ENCODE data around the gene CALHM3.
A peak's percentile ranks its signal among the peaks of the same experiment; 100 is the strongest.

Gene CALHM3

GRCh38 chr10:103474077-103474476 is 5.0 kb downstream of the CALHM3 start:
- DNase-seq: no peak

DNA sequence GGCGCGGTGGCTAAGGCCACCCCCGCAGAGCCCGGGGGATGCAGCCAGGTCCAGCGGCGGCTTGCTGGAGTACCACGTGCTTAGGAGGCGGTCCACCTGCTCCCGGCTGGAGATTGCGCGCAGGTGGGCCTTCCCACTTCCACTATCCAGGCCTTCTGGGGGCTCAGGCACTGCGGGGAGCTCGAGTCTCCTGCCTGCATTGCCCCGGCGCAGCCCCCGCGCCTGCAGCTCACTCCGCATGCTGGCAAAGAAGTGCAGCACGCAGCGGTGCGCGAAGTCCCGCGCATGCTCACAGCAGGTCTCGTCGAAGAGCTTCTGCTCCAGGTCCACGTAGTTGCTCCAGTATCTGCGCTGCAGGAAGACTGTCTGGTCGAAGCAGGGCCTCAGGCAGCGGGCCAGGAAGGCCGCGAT is 5.8 kb downstream of the CALHM3 start:
- no peak for DNase-seq

DNA sequence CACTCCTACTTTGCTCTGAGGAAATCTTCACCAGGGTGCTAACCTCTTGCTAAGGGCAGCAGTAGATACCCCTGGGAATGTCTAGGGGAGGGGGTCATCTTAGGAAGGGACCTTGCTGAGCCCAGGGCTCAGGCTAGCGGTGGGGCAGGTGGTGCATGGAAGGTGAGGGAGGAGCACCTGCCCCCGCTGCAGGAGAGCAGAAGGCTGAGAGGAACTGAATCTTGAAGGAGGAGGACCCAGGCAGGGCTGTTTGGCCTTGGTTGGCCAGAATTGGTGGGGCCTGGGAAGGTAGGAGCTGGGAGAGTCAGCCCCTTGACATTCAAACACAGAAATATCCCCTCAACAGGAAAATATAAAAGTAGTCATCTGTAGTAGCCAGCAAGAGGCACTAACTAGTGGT is 7.0 kb downstream of the CALHM3 start:
- no peak for DNase-seq

DNA sequence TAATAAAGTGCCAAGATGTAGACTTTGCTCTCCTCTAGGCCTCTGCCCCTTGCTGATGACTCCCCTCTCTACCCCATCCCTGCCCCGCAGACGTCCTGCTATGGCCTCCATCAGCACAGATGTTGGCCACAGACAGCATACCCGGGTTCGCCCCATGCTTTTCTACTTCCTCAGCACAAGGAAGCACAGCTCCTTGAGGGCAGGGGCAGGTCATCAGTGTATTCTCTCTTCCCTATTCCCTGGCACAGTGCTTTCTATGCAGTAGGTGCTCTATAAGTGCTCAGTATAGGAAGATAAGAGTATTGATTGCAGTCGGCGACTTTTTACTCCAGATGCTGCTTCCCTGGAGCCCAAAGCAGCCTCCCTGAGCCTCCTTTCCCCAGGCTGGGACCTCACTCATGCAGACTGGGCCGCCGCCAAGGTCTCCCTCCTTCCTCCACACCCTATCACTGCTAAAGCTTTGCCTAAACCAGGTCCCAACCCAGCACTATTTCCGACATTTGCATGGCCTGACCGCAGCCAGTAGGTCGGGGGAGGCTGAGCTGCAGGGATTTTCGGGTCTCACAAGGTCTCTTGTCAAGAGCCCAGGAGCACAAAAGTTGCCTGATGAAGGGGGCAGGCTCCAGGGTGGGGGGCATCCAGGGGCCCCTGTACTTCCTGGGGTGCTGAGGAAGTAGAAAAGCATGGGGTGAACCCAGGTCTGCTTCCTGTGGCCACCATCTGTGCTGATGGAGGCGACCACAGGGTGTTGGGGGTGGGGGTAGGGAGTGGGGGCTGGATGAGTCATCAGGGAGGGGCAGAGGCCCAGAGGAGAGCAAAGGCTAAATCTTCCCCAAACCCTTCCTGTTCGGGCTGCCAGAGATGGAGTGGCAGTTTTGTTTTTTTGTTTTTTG is 8.0 kb downstream of the CALHM3 start:
- DNase-seq: peak; percentile 27

GRCh38 chr10:103469201-103469600 is 9.8 kb downstream of the CALHM3 start:
- DNase-seq: no peak

DNA sequence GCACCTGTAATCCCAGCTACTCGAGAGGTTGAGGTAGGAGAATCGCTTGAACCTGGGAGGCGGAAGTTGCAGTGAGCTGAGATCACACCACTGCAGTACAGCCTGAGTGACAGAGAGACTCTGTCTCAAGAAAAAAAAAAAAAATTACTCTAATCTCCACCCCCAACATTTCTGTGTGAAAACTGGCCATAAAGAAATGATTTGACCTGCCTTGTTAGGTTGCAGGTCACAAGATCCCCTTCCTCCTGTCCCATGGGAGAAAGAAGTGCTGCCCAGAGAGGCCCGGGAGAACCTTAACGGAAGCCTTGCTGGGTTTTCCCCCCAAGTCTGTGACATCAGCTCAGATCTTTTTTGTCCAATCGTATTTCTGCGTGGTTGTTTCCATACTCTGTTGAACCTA is 11.6 kb downstream of the CALHM3 start:
- DNase-seq: no peak

DNA sequence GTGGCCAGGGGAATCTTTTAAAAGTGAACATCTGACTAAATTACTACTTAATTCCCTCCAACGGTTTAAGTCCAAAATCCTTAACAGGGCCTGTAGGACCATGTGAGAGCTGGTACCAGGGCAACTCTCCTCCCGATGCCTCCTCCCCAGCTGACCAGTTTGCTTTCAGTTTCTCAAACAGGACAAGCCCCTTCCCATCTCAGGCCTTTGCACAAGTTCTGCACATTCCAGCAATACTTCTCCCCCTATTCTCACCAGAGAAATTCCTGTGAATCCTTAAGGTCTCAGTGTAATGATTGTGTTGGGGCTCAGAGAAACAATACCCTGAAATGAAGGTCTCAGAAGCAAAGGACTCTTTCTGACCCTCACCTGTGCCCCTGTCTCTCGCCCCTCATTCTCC is 12.3 kb downstream of the CALHM3 start:
- DNase-seq: no peak

DNA sequence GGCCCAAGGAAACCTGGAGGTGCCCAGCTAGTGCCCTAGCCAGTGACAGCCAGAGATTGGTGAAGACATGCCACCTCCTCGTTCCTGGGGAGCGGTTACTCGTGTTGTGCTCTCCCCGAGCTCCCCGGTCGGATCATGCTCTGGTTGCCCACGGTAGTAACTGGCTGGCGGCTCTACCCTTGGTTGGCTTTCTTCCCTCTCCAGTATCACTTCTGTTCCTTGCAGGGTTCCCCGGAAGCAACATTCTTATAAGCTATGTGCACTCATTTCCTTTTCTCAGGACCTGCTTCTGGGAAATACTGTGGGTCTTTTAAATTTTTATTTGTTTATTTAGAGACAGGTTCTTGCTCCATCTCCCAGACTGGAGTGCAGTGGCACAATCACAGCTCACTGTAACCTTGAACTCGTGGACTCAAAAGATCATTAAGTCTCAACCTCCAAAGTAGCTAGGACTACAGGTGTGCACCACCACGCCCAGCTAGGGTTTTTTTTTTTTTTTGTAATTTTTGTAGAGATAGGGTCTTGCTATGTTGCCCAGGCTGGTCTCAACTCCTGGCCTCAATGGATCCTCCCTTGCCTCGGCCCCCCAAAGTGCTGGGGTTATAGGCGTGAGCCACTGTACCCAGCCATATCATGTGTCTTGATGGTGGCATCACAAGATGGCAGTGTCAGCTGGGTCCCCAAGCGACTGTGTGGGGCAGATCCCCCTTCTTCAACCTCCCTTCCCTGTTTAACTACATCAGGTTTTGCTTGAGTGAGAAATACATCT is 13.4 kb downstream of the CALHM3 start:
- DNase-seq: no peak

DNA sequence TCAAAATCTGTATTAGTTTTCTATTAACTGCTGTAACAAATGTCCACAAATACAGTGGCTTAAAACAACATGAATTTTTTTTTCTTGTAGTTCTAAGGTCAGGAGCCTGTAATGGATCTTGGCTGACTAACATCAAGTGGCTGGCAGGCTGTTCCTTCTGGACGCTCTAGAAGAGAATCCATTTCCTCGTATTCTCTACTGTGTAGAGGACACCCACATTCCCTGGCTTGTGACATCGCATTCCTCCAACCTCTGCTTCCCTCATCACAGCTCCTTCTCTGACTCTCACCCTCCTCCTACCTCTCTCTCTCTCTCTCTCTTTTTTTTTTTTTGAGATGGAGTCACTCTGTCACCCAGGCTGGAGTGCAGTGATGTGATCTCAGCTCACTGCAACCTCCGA is 15.5 kb downstream of the CALHM3 start:
- DNase-seq: no peak

GRCh38 chr10:103459615-103460014 is 19.4 kb downstream of the CALHM3 start:
- DNase-seq: no peak

GRCh38 chr10:103458720-103459119 is 20.3 kb downstream of the CALHM3 start, which contains the start of gene CALHM1:
Gene CALHM1 (minus strand): TSS chr10:103458900. CDS start chr10:103458751, 149 bp downstream.
- DNase-seq: no peak

DNA sequence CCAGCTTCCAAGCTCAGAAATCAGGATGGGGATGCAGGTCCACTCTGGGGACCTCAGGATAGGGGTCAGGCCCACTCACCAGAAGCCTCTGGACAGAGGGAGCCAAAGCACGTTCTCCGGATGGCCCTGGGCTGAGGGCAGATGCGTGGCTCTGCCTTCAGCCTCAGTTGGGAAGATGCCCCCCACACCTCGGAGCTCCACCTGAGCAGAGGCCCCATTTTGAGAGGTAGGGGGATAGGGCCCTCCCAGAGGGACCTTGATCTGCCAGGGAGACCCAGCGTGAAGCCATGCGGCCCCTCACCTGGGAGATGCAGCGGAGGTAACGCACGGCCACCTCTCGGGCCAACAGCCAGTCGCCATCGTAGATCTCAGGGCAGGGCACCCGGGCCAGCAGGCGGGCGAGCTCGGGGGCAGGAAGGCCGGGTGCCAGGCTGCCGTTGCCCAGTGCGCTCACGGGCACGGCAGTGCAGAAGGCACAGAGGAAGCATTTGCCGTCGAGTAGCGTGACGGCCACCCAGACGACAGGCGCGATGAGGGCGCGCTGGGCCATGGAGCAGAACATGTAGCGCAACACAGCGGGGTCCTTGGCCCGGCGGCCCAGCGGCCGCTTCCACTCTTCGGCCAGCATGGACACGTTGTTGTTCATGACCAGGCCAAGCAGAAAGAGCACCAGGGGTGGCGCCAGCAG is 21.0 kb downstream of the CALHM3 start:
- no peak for DNase-seq

DNA sequence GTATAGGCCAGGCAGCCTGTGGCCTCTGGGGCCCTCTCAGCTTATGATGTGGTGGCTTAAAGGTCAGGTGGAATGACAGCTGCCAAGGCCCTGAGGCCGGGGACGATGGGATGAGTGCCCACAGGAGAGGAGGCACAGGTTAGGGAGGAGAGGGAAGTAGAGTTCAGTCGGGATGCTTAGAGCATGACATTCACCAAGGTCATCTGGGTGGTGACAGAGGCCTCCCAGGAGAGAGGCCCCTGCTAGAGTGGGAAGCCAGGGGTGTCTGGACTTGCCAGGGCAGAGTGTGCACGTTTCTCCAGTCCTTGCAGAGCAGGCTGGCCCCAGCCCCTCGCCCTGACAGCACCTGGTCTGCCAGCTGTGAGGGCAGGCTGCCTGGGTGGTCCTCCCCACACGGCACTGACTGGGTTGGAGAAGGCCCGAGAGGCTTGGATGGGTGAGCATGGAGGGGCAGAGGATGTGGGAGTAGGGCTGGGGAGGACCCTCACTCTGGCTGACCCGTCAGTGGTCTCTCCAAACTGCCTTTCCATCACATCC is 21.8 kb downstream of the CALHM3 start:
- no peak for DNase-seq

DNA sequence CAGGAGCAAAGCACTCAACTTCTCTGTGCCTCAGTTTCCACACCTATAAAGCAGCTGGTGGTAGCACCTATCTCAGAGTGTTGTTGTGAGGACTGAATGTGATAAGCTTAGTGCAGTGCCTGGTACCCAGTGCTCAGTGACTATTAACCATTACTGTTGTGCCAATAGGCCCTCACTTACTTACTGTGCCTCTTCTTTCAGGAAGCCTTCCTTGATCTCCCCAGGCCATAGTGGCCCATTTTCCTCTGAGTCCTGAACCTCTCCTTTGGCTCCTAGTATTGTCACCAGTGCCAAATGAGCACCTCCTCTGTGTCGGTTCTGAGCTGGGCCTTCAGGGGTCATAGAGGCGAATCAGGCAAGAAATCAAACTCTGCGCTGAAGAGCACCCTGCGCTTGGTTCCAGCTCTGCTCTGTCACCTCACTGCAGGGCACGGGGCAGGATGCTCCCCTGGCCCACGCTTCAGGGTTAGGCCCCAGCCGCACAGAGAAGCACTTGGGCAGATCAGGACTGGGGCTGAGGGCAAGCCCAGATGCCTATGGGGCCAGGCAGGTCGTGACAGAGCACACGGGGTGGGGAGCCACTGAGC is 22.9 kb downstream of the CALHM3 start:
- no peak for DNase-seq

DNA sequence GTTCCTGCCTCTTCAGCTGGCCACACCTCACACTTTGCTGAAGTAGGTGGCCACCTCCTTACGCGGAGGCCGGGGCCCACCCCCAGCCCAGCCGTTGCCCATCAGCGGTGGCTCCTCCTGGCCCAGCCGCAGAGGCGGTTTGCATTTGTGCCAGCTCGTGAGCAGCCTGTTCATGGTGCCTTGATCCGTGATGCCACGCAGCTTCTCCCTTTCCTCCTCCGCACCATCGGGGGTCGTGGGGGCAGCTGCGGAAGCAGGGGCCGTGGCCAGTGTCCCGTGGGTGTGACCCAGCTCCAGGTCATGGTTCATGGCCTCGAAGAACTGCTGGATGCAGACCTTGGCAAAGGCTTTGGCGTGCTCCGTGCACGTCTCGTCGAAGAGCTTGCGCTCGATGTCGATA is 23.8 kb downstream of the CALHM3 start:
- no peak for DNase-seq

DNA sequence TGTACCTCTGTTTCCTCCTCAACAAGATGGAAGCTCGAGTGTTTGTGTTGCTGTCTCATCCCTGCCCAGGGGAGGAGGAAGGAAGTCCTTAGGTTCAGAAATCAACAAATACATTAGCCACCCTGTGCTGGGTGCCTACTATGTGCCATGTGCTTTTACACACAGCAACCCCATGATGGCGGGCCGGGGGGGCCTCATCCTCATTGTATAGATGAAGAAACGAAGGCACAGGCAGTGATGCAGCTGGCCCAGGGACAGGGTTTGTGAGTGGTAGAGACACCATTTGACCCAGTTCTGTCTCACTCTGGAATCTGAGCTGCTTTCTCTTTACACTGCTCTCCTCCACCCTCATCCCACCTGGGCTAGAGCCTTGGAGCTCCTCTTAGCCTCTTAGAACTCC is 25.0 kb downstream of the CALHM3 start:
- no peak for DNase-seq

- no peak for DNase-seq
Observed at GRCh38 chr10:103452506-103453230, 26.4 kb downstream of the CALHM3 start.

DNA sequence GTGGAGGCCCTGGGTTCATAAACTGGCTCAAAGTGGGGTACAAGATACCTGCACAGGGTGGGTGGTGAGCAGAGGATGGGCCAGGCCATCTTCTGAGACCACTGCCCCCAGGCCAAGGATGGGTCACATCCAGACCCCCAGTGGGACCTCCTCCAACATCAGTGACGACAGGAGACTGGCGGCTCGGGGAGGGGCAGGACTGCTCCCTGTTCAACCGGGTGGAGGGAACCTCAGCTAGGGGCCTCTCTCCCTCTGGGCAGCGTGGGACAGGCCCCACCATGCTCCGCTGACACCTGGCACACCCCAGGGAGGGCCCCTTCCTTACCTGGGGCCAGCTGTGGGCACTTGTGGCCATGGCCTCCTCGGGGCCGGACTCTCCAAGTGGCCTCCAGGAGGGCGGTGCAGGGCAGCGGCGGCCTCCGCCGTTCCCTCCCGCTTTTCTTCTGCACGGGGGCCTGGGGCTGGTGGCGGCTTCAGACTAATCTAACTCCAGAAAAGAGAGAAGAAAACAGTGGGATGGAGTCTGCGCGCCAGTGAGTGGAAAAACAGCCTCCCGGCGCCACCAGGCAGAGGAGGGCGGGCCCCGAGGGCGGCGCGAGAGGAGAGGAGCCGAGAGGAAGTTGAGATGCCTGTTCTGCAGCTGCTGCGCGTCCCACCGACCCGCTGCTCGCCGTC is 27.1 kb downstream of the CALHM3 start, which contains the start of gene CALHM2:
Gene CALHM2, minus strand, starts transcription at position 540 of the 675 bp plus-strand sequence. CDS start 2,429 bp downstream, outside the sequence.
- peak; percentile 38 for DNase-seq

GRCh38 chr10:103451091-103451813 is 27.8 kb downstream of the CALHM3 start:
- DNase-seq: no peak

DNA sequence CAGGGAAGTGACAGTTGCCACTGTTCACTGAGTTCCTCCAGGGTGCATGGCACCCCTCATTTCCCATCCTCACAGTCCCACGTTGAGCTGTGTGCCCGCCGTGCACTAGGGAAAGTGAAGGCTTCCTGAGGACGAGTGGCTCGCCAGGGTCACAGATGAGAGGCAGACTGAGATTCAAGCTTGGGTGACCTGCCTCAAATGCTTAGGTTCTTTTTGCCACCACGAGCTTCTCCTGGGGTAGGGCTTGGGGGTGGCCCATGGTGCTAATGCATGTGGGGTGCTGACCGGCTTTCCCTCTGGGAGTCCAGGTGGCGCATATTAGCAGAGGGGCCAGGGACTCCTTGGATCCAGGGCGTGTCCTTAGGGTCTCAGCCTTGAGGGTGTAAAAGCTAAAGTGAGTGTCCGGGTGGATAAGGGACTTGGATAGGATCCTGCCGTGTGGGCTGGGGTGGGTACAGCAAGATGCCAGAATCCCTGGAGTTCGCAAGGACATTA is 28.8 kb downstream of the CALHM3 start:
- DNase-seq: no peak

All from activated gamma-delta T cell (primary cell).